Stimulated activated CD8-positive, alpha-beta memory T cell treated with anti-CD3 and anti-CD28 coated beads, Interleukin-4, amount 100 ng/mL, for 4 hours (primary cell): ENCODE results near the gene TRIM40.
A peak's percentile ranks its signal among the peaks of the same experiment; 100 is the strongest.
"Not testable (repeated sequence)": the region's sequence is repeated elsewhere in the genome, so short reads cannot be mapped to it uniquely, and the experiment has no call there.

ENCODE experiments used
- DNase-seq, 2 donors: peaks; one replicate each; pipeline ENCODE4 v3.0.0-alpha.2; 2020; ENCODE audit warnings: low read depth in 2 of 2, low spot score in 1 of 2

Gene TRIM40

DNA sequence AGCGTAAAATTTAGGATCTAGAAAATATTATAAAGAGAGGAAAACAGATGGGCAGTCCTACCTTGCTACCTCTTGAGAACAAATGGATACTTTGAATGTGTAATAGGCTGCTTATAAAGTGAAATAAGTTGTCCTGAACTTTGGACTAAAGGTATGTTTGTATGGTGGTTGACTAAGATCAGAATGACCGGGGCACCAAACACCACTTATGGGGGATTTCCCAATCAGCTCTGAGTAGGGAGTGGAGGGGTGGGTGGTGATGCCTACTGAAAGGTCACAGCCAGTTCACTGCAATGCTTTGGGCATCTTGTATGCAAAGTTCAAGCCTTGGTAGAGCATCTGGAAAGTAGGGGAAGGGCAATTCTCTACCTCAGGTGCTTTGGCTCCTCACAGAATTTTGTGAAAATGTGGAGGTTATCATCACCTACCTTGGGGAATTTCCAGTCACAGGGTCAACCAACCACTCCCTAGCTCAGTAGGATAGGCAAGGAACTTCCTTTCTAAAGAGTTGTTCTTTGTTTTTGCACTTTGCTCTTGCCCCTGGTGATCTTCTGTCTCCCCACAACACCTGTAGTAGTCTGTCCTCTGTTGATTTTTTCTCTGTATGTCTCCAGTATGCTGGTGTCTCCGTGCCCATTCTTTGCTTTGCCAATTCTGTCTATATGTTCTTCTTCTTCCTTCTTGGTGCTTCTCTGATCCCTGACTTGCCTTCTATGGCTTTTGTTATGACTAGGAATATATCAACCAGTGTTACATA lies 22.8 kb upstream of the TRIM40 start, which contains the start of gene TRIM31:
Gene TRIM31, minus strand, starts transcription at position 88 of the 757 bp plus-strand sequence. CDS start 285 bp downstream, outside the sequence.
- no peak for DNase-seq

DNA sequence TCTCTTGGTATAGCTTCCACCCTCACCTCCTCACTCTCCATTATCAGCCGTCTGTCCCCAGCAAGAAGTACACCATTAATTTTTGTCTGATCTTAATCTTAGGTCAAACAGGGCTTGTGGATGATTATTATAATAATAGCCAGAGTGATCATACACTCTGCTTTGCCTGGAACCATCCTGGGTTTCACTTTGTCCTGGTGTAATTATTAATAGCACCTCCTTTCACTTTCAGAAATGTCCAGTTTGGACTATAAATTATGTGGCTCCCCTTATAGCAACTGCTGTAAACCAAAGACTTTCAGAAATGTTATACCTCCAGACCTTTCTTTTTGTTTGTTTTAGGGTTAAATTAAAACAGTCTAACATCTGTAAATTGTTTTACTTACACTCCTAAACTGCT lies 22.1 kb upstream of the TRIM40 start:
- DNase-seq, result no peak

DNA sequence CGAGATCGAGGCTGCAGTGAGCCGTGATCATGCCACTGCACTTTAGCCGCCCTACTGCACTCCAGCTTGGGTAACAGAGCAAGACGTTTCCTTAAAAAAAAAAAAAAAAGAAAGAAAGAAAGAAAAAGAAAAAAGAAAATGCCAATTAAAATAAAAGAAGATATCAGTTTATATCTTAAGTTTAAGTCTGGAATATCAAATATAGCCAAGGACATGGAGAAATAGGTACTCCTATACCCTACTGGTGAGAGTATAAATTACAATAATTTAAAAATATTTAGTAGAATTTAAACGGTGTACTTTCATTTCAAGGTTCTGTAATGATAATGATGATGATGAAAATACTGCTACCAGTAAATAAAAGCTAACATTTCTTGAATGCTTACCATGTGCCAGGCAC lies 19.2 kb upstream of the TRIM40 start:
- no peak for DNase-seq

DNA sequence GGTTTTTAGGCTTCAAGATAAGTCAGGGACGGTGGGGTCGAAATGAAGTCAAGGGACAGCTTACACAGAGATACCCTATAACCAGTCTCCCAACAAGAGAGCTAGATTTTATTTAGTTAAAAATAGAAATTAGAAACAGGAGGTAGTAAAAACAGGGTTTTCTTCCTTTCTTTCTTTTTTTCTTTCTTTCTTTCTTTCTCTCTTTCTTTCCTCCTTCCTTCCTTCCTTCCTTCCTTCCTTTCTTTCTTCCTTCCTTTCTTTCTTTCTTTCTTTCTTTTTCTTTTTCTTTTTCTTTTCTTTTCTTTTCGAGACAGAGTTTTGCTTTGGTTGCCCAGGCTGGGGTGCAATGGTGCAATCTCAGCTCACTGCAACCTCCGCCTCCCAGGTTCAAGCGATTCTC lies 17.2 kb upstream of the TRIM40 start:
- DNase-seq, result not testable (repeated sequence)

DNA sequence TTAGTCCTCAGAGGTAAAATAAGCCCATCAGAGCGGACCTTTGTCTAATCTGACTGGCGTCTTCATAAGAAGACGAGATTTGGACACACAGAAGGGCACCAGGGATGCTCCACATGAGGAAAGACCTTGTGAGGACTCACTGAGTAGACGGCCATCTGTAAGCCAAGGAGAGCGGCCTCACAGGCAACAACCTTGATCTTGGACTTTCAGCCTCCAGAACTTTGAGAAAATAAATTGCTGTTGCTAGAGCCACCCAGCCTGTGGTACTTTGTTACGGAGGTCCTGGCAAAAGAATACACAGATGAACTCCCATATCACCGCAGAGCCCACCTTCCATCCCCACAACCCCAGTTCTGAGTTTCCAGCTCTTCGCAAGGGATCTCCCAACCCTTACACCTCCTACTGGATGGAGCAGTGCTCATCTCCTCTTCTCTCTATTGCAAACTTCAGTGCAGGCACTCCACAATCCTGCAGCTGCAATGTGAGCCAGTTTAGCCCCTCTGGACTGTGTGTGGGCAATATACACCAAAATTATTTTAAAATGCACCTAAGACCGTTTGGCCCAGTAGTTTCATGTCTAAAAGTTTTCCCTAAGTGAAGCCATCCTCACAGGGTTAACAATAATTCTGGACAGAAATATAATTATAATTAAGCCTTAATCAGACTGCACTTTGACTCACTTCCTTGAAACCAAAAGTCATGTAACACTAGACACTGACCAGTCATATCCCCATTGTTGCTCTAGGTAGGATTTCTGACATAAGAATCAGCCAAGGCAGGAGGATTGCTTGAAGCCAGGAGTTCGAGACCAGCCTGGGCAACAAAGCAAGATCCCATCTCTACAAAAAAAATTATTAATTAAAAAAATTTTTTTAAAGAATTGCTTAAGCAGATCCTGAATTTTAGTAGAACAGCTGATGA lies 14.2 kb upstream of the TRIM40 start:
- no peak for DNase-seq

DNA sequence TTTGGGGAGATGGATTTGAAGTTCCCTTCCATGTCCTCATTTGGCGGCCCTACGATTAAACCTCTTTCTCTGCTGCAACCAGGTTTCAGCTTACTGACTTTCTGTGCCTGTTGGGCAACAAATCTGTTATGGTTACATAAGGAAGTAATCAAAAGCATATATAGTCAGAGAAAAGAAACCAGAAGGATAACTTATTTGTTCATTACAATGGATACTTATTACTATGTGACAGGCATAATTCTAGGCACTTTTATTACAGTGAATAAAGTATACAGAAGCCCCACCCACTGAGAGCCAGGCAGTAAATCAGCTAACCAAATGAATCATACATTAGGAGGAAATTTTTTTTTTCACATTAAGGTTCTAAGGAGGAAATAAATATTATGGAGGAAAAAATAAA lies 13.4 kb upstream of the TRIM40 start:
- no peak for DNase-seq

DNA sequence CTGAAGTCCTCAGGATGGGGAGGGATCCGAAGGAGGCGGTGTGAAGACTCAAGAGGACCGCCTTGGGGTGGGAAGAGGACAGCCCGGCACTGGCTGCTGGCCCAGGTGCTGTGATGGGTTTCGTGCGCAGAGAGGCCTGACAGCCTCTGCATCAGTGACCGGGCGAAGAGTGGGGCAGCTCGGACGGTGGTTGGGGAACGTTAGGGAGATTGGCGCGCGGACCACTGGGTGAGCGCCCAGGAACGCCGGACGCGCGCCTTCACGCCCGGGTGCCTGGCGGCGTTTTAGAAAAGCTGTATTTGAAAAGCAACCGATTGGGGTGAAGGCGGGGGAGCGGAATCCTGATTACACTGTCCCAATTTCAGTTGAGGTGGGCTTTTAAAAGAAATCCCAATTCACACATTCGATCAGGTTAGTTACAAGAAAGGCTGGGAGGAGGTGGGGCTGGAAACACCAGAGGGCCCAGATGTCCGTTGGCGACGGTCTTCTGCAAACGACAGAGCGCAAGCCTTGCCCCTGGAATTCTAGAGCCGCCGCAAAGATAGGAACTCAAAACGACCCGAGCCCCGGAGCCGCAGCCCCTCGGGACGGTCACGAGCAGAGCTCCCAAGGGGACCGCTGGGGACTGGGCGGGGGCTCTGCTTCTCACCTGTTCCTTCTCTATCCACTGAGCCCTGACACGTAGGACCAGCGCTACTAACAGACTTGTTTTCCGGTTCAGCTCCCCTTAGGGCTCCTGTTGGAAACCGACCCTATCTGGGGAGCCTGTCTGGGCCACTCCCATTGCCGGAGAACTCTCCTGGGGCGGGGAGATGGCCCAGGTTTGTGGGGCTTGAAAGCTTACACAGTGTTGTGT lies 8.5 kb upstream of the TRIM40 start:
- DNase-seq, result no peak

DNA sequence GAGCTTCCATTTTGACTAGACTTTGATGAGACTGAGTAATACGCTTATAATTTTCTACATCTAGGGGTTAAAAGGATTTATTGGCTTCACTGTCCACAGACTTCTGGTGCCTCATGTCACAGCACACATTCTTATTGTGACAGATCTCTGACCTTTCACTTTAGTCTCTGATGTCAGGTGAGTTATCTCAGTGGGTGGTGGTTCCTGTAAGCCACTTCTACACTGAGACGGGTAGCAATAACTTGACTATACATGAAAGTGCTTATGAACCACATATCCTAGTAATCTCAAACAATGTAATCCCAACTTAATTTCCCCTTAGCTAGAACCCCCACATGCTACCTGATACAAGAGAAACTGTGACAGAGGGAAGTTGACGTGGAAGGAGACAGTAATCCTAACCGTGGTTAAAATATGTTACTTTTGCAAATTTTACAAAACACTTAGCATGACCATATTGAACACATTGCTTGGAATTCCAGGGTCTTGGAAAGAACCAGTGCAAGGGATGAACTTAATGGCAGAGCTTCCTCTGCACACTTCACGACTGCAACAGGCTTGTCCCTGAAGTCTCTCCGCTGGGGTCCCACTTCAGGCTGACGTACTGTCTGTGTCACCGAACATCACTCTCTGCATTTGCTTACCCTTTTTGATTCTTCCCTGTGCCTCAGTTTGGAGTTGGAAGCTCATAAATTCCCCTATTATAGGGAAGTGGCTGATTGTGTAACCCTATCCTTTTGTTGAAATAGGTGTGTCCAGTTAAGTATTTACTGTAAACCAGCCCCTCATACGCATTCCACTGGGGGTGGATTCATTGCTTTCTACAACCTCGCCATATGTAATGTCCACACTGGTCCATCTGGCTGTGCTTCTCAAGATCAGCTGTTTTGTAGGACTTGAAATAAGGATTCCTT lies 6.4 kb upstream of the TRIM40 start:
- no peak for DNase-seq

DNA sequence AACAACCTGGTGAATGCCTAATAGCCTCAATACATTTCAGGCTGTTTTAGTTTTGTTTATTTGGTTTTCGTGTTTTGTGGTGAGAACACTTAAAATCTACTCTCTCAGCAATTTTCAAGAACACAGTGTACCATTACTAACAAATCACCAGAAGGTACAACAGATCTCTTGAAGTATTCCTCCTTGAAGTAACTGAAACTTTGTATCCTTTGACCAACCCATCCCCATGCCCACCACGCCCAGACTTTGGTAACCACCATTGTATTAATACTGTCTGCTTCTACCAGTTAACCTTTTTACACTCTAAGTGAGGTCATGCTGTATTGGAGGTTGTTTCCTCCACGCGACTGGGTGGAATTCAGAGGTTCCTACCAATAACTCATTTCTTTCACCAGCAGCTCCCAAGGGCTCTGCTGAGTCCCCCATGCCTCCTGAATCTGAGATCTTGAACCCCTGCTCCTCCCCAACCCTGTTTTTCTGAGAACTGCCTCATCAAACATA lies 5.7 kb upstream of the TRIM40 start:
- DNase-seq, result no peak

DNA sequence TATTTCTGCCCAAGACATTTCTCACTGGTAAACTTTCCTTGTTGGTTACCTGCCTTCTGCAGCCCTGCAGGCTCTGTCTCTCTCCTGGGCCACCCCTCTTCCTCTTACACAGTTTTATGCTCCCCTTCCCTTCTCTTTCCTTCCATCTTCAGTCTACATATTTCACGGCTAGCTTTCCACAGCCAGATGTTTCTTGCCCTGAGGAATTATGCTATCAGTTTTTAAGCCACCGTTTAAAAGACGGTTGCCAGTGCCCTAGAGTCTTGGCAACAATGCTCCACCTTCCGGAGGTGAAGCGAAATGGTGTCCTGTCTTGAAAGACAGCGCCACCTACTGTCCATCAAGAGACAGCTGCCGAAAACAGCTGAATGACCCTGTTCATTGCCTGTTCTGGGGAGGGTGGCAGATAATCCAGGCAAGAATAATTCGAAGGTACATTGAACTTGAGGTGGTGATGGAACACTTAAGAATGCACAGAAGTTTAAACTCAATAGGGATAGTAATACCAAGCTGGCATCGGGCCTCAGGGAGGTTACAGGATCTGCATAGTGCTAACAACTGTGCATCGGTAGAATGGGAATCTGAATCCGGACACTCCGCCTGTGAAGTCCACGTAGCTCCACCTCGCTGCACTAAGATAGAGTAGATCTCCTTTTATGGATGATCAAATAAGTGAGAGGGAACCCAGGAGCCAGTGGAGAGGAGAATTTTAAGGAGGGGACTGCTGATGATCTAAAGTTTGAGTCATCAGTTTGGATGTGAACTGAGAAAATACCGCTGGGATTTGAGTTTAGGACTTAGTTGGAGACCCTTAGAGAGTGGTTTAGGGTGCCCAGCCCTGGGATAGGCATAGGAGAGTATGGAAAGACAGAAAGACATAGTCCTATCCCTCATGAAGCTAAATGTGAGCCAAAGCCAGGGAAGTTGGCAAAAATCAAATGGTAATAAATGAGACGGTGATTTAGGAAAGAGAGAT lies 4.8 kb upstream of the TRIM40 start:
- peak; percentile 32 to 35 for DNase-seq

DNA sequence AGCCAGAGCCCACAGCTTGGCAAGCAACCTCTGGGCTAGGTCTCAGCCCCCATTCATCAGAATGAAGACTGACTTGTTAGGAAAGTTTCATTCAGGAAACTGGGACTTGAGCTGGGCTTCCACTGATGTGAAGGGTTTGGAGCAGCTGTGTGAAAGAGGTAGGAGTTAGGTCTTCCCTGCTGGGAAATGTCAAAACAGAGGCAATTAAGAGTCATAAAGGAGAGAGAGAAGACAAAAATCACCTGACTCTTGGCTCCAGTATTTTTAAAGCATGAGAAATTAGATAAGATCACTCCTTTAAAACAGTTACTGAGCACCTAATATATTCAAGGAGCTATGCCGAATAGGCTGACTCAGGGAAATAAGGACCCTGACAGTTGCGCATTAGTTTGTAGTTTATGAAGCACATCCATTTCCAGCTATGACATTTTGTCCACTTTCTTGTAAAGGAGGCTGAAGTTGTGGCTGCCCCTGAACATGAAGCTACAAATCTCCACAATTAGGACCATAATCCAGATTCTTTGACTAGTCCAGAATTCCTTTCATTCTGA lies 3.9 kb upstream of the TRIM40 start:
- no peak for DNase-seq

DNA sequence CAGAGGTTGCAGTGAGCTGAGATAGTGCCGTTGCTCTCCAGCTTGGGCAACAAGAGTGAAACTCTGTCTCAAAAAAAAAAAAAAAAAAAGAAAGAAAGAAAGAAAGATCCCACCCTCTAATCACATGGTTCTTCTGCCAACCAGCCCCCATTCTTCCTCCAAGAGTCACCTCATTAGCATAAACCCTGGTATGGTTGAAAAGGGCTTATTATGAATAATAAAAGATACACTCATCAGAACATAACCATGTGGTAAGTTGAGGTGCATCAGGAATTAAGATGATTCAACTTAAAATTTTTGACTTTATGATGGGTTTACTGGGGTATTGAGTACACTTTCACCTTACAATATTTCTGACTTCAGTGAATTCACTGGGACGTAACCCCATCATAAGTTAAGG lies 793 bp upstream of the TRIM40 start:
- DNase-seq, result no peak

DNA sequence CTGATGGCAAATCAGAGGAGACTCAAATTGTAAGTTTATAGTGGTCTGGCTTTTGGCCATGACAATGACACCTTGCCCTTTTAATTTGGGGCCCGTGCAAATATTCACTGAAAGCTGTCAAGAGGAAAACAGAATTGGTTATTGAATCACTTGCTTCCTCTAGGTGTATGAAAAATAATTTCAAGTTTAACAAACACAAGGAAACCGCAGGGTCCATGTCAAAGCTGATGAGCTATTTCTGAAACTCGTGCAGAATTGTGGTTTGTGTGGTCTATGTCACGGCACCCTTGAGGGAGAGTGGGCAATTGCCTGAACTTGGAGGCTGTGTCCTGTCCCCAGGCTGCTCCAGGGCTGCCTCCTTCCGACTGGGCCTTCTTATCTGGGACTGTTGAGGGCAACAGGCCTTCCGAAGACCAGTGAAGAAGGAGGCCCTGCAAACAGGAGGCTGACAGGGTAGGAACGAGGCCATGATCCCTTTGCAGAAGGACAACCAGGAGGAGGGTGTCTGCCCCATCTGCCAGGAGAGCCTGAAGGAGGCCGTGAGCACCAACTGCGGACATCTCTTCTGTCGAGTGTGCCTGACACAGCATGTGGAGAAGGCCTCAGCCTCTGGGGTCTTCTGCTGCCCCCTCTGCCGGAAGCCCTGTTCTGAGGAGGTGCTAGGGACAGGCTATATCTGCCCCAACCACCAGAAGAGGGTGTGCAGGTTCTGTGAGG lies 788 bp downstream of the TRIM40 start:
- DNase-seq, result no peak

DNA sequence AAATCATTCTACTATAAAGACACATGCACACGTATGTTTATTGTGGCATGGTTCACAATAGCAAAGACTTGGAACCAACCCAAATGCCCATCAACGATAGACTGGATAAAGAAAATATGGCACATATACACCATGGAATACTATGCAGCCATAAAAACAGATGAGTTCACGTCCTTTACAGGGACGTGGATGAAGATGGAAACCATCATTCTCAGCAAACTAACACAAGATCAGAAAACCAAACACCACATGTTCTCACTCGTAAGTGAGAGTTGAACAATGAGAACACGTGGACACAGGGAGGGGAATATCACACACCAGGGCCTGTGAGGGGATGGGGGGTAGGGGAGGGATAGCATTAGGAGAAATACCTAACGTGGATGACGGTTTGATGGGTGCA lies 4.3 kb downstream of the TRIM40 start:
- not testable (repeated sequence) for DNase-seq

DNA sequence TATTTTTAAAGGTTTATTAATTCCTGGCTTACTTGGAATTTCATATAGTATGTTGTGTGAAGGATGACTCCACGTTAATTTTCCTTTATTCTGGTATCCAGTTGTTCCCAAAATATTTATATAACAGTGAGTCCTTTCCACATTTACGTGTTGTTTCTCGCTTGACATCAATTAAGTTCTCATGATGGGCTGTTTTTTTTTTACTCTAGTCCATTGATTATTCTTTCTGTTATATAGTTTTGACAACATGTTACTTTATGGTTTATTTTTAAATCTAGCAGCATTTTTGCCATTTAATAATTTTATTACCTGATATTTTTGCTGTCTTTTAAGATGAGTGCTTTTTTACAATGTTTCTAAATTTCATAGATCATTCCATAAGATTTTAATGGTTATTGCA lies 6.7 kb downstream of the TRIM40 start:
- DNase-seq, result no peak

DNA sequence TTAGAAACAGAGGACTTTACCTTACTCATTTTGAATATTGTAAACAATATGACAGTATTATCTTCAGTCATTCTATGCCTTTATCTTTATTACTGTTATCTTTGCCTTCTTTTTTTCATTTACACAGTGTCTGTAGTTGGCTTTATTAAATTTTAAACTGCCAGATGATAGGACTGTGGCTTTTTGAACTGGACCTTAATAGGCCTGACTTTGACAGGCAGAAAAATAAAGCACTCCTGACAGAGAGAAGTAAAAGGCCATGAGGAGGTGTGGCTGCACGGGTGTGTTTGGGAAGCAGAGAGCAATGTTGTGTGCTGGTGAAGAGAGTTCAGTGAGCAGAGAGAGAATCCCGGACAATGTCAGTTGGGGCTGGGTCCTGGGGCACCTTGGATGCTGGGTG lies 7.8 kb downstream of the TRIM40 start:
- DNase-seq, result no peak

DNA sequence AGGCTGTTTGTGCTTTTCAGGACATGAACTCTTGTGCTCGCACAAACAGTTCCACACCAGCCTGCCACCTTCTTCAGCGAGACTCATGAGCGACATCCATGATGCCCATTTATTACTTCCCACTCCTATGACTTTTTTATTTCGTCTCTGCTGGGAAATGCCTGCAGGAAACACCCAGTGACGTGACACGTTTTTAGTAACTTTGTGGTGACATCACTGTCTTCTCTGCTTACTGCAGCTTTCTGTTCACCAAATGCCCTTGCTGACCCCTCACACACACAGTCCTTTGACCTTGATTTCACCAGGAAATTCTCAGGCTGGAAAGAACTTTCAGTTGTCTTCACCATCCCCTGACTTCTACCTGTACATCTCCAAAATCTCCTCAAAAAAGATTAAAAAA lies 8.9 kb downstream of the TRIM40 start:
- DNase-seq, result no peak

DNA sequence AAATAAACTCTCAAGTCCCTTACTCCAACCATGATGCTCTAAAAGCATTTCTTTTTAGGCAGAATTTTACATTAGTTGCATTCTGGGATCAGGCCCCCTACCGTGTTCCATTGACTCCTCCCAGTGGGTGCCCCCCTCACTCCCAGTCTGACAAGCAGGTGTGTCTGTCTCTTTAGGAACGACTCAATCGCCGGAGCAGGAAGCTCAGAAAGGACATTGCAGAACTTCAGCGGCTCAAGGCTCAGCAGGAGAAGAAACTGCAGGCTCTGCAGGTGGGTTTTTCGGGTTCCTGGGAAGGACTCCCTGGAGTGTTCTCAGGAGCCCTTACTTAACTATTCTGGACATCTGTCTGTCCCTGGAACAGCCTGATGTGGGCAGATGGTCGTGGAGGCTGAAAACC lies 9.9 kb downstream of the TRIM40 start:
- DNase-seq, result no peak
